Measurements from ENCODE around the gene PPY. TPM values are rescaled to one million over a fixed set of nuclear protein-coding genes. Genes with fewer than 3 reads are reported as not detected.

The PPY gene
- total RNA-seq, 1 experiment from 2014 or later, result not detected

DNA sequence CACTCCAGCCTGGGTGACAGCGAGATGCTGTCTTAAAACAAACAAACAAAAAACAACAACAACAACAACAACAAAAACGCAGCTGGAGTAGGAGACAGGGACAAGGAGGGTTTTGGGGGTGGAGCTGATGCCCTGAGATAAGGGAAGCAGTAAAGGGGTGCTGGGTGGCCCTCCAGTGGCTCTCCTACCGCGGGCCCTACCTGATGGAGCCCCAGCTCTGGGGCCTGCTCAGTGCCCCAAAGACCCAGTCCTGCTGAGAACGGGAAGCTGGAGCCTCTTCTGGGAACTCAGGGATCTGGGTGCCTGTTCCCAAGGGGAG is 40.9 kb upstream of the PPY start:
- no peaks in the 10 kb centered on the region for H4K20me1 ChIP-seq (ENCODE audit: control insufficient read depth, insufficient read depth, insufficient read length)
- no peak overlapping the region for H4K8ac ChIP-seq (replicated peaks; ENCODE audit: insufficient read length, low read depth, low read length)
- Mint-ChIP-seq H3K27ac (no peak overlapping the region), H3K9me3 (no peaks in the 10 kb centered on the region), H3K27me3 (ENCODE audit: low read depth) (peaks cover 52% of the 10 kb centered on the region), H3K4me3 (peak overlapping the region; percentile 73 to 84), H3K36me3 (ENCODE audit: insufficient read depth in 1 of 3, low read depth in 3 of 3) (no peaks in the 10 kb centered on the region; a peak in 1 of 7 replicates), H3K4me1 (peaks cover 11 to 22% of the 10 kb centered on the region in 2 experiments)
- H2BK12ac ChIP-seq (ENCODE audit: insufficient read length, low read depth, low read length), result no peak overlapping the region
- no peak overlapping the region for H3K56ac ChIP-seq (ENCODE audit: insufficient read length, low read depth, low read length)
- H4K91ac ChIP-seq (ENCODE audit: insufficient read length, low read depth, low read length), result no peak overlapping the region
- no peaks in the 10 kb centered on the region for H3K79me2 ChIP-seq (ENCODE audit: insufficient read depth, low read length)
- peaks cover 3% of the 10 kb centered on the region; the same call in 1 of the 2 replicates for H3K27me3 ChIP-seq (ENCODE audit: insufficient read depth, low read length)
- H3K79me1 ChIP-seq (ENCODE audit: insufficient read depth, low read depth, low read length, poor library complexity, severe bottlenecking), result no peaks in the 10 kb centered on the region
- H3K18ac ChIP-seq (ENCODE audit: insufficient read length, low read depth, low read length), result no peak overlapping the region
- no peaks in the 10 kb centered on the region for H3K9me3 ChIP-seq (ENCODE audit: control insufficient read depth, low read depth, low read length)
- H3K23ac ChIP-seq (ENCODE audit: insufficient read length, low read depth, low read length), result no peak overlapping the region
- H2AK5ac ChIP-seq (ENCODE audit: insufficient read length, low read length), result no peak overlapping the region
- no peak overlapping the region for H3K27ac ChIP-seq (ENCODE audit: insufficient read length, low read depth, low read length)
- no CpG with 5 or more reads among the region's 5 CpGs for WGBS (ENCODE audit: extremely low coverage, insufficient read length, low lambda C conversion rate)
- peaks cover 5% of the 10 kb centered on the region for H3K23me2 ChIP-seq (ENCODE audit: insufficient read length, low read depth, low read length, poor library complexity, severe bottlenecking)
- no peak overlapping the region for H4K5ac ChIP-seq (ENCODE audit: insufficient read length, low read depth, low read length)
- no peak overlapping the region for H3T11ph ChIP-seq (ENCODE audit: low read length)
- H3K4me2 ChIP-seq (ENCODE audit: insufficient read depth, insufficient read length, low read length), result peak overlapping the region; percentile 35
- TF ChIP-seq, protein P1, sequence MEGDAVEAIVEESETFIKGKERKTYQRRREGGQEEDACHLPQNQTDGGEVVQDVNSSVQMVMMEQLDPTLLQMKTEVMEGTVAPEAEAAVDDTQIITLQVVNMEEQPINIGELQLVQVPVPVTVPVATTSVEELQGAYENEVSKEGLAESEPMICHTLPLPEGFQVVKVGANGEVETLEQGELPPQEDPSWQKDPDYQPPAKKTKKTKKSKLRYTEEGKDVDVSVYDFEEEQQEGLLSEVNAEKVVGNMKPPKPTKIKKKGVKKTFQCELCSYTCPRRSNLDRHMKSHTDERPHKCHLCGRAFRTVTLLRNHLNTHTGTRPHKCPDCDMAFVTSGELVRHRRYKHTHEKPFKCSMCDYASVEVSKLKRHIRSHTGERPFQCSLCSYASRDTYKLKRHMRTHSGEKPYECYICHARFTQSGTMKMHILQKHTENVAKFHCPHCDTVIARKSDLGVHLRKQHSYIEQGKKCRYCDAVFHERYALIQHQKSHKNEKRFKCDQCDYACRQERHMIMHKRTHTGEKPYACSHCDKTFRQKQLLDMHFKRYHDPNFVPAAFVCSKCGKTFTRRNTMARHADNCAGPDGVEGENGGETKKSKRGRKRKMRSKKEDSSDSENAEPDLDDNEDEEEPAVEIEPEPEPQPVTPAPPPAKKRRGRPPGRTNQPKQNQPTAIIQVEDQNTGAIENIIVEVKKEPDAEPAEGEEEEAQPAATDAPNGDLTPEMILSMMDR (conservative IDR thresholded peaks at IDR 0.05), result no peak
- H3K4ac ChIP-seq (ENCODE audit: low read depth, low read length), result no peak overlapping the region
- H2BK5ac ChIP-seq (ENCODE audit: insufficient read length, low read length), result no peak overlapping the region
- H2BK120ac ChIP-seq (ENCODE audit: low read depth, low read length, poor library complexity, severe bottlenecking), result no peak overlapping the region
- H3K14ac ChIP-seq (ENCODE audit: insufficient read depth, low read length), result no peak overlapping the region
- H3K9ac ChIP-seq (ENCODE audit: extremely low read depth, insufficient read length, low read length), result no peak overlapping the region
- H2BK20ac ChIP-seq (ENCODE audit: low read depth, low read length, poor library complexity, severe bottlenecking), result no peak overlapping the region
- no peaks in the 10 kb centered on the region; the same call in 1 of the 2 replicates for H3K4me1 ChIP-seq (ENCODE audit: insufficient read depth, low read length)
- no peak overlapping the region for H2BK15ac ChIP-seq (ENCODE audit: low read depth, low read length)
- H2AFZ ChIP-seq (ENCODE audit: low read length), result no peak overlapping the region
- DNase-seq, result no peak

Data from H9 (cell line).